ACC112 (cell line): ENCODE data around the gene CLNK.

ENCODE experiments used
- H2AFZ ChIP-seq: fragments of 200-600 bp; sonication (generic); one replicate; pipeline ENCODE4 v1.6.0; 2017; ENCODE audit warnings: antibody characterized with exemption, low read length; ENCODE audit not compliant: unreplicated experiment
- H3K27ac ChIP-seq: fragments of 200-600 bp; sonication (generic); 2 replicates; pipeline ENCODE4 v1.5.1; 2014; ENCODE audit warnings: low read depth, mild to moderate bottlenecking, antibody characterized with exemption, low read length, moderate library complexity
- H3K27me3 ChIP-seq: fragments of 200-600 bp; sonication (generic); 2 replicates; pipeline ENCODE4 v1.6.1; 2014; ENCODE audit warnings: mild to moderate bottlenecking, antibody characterized with exemption, low read length, moderate library complexity, mixed read lengths; ENCODE audit not compliant: insufficient read depth
- H3K36me3 ChIP-seq: fragments of 200-600 bp; sonication (generic); 2 replicates; pipeline ENCODE4 v1.6.1; 2016; ENCODE audit warnings: mild to moderate bottlenecking, antibody characterized with exemption, low read length, moderate library complexity, mixed read lengths; ENCODE audit not compliant: insufficient read depth
- H3K4me1 ChIP-seq: fragments of 200-600 bp; sonication (generic); one replicate; pipeline ENCODE4 v1.6.1; 2016; ENCODE audit warnings: low read length, mixed read lengths; ENCODE audit not compliant: insufficient read depth, unreplicated experiment, control insufficient read depth
- H3K4me3 ChIP-seq: fragments of 200-600 bp; sonication (generic); 2 replicates; pipeline ENCODE4 v1.5.1; 2014; ENCODE audit warnings: mild to moderate bottlenecking, low read depth, low read length
- H3K79me2 ChIP-seq: fragments of 200-600 bp; sonication (generic); one replicate; pipeline ENCODE4 v1.6.0; 2016; ENCODE audit warnings: low read length; ENCODE audit not compliant: control insufficient read depth, unreplicated experiment, insufficient read depth

CLNK gene

GRCh38 chr4:10490996-10491395, 193.6 kb downstream of the CLNK start:
- Histone ChIP-seq H3K27ac (no peak overlapping the region), H3K36me3 (no peaks in the 10 kb centered on the region), H2AFZ (no peak overlapping the region), H3K4me3 (no peak overlapping the region), H3K79me2 (no peaks in the 10 kb centered on the region), H3K4me1 (no peaks in the 10 kb centered on the region), H3K27me3 (peaks cover 28% of the 10 kb centered on the region; the same call in 1 of the 2 replicates)

GRCh38 chr4:10482913-10483312, 201.7 kb downstream of the CLNK start:
- Histone ChIP-seq H3K79me2 (no peaks in the 10 kb centered on the region), H3K4me3 (no peak overlapping the region), H2AFZ (no peak overlapping the region), H3K4me1 (no peaks in the 10 kb centered on the region), H3K27me3 (0 out of 2 replicates have a peak, but pooled peaks cover 3% of the 10 kb centered on the region), H3K27ac (no peak overlapping the region), H3K36me3 (no peaks in the 10 kb centered on the region)

GRCh38 chr4:10480616-10481015, 204.0 kb downstream of the CLNK start:
- H3K27ac ChIP-seq: no peak overlapping the region
- no peaks in the 10 kb centered on the region for H3K4me1 ChIP-seq

GRCh38 chr4:10478621-10479020, 205.9 kb downstream of the CLNK start:
- Histone ChIP-seq H2AFZ (no peak overlapping the region), H3K4me1 (no peaks in the 10 kb centered on the region), H3K27me3 (no peaks in the 10 kb centered on the region), H3K36me3 (no peaks in the 10 kb centered on the region), H3K79me2 (no peaks in the 10 kb centered on the region), H3K4me3 (no peak overlapping the region), H3K27ac (no peak overlapping the region)

More at GRCh38 chr4:10480616-10481015, 204.0 kb downstream of the CLNK start:
- H3K79me2 ChIP-seq: no peaks in the 10 kb centered on the region
- no peak overlapping the region for H3K4me3 ChIP-seq
- no peaks in the 10 kb centered on the region for H3K27me3 ChIP-seq
- no peaks in the 10 kb centered on the region for H3K36me3 ChIP-seq
- no peak overlapping the region for H2AFZ ChIP-seq

- H3K27ac ChIP-seq: no peak overlapping the region
- H2AFZ ChIP-seq: no peak overlapping the region
- no peaks in the 10 kb centered on the region for H3K36me3 ChIP-seq
- H3K4me3 ChIP-seq: no peak overlapping the region
- H3K27me3 ChIP-seq: peaks cover 3% of the 10 kb centered on the region; the same call in 1 of the 2 replicates
- H3K4me1 ChIP-seq: no peaks in the 10 kb centered on the region
- no peaks in the 10 kb centered on the region for H3K79me2 ChIP-seq
Measured at GRCh38 chr4:10470505-10470904, 214.1 kb downstream of the CLNK start.

- H3K4me3 ChIP-seq: no peak overlapping the region
- H3K36me3 ChIP-seq: no peaks in the 10 kb centered on the region
- no peaks in the 10 kb centered on the region for H3K79me2 ChIP-seq
- H3K4me1 ChIP-seq: no peaks in the 10 kb centered on the region
- peaks cover 23% of the 10 kb centered on the region for H3K27me3 ChIP-seq
- no peak overlapping the region for H2AFZ ChIP-seq
- H3K27ac ChIP-seq: no peak overlapping the region
Measured at GRCh38 chr4:10466161-10466560, 218.4 kb downstream of the CLNK start.

GRCh38 chr4:10462876-10463275, 221.7 kb downstream of the CLNK start:
- Histone ChIP-seq H3K27ac (no peak overlapping the region), H3K4me3 (no peak overlapping the region), H2AFZ (no peak overlapping the region), H3K36me3 (no peaks in the 10 kb centered on the region), H3K4me1 (no peaks in the 10 kb centered on the region), H3K79me2 (no peaks in the 10 kb centered on the region), H3K27me3 (peaks cover 28% of the 10 kb centered on the region)

GRCh38 chr4:10461850-10462400, 222.6 kb downstream of the CLNK start:
- peaks cover 28% of the 10 kb centered on the region for H3K27me3 ChIP-seq

GRCh38 chr4:10461091-10461849, 223.3 kb downstream of the CLNK start:
- Histone ChIP-seq H3K4me1 (no peaks in the 10 kb centered on the region), H3K27ac (no peak overlapping the region), H2AFZ (no peak overlapping the region), H3K4me3 (peak overlapping the region; percentile 62), H3K36me3 (no peaks in the 10 kb centered on the region), H3K27me3 (peaks cover 25% of the 10 kb centered on the region), H3K79me2 (peaks cover 3% of the 10 kb centered on the region)

More at GRCh38 chr4:10461850-10462400, 222.6 kb downstream of the CLNK start:
- H3K4me1 ChIP-seq: no peaks in the 10 kb centered on the region
- no peak overlapping the region for H2AFZ ChIP-seq
- H3K36me3 ChIP-seq: no peaks in the 10 kb centered on the region
- H3K27ac ChIP-seq: no peak overlapping the region
- peak overlapping the region; percentile 62; the same call in 1 of the 2 replicates for H3K4me3 ChIP-seq
- H3K79me2 ChIP-seq: no peaks in the 10 kb centered on the region

- Histone ChIP-seq H3K27me3 (peaks cover 25% of the 10 kb centered on the region), H3K27ac (no peak overlapping the region), H3K4me3 (peak overlapping the region; percentile 62)
Measured at GRCh38 chr4:10460313-10461047, 224.1 kb downstream of the CLNK start.

More at GRCh38 chr4:10460313-10461047, 224.1 kb downstream of the CLNK start:
- Histone ChIP-seq H3K79me2 (peaks cover 11% of the 10 kb centered on the region), H3K4me1 (peaks cover 5% of the 10 kb centered on the region), H3K36me3 (no peaks in the 10 kb centered on the region), H2AFZ (no peak overlapping the region)
